Lung microvascular endothelial cell (primary cell): Measurements from ENCODE around the gene BLZF1. TPM values are rescaled to one million over a fixed set of nuclear protein-coding genes. Genes with fewer than 3 reads are reported as not detected.
A peak's percentile ranks its signal among the peaks of the same experiment; 100 is the strongest.
"Not testable (repeated sequence)": the region's sequence is repeated elsewhere in the genome, so short reads cannot be mapped to it uniquely, and the experiment has no call there.

Experiments
- DNase-seq, 2 donors: peaks; one replicate each; pipeline versions ENCODE4 v3.0.0 to v3.0.0-alpha.2; 2010; ENCODE audit warnings: low read depth in 2 of 2
- total RNA-seq: library from RNA; depleted of rRNA; stranded (reverse); fragments of >200 nt; gene quantifications from 2 replicates; pipeline ENCODE4 v1.2.1, GENCODE V29; 2014

The BLZF1 gene
- total RNA-seq: 9.6 and 14.1 TPM in 2 replicates

GRCh38 chr1:169367686-169368405 is at the start of gene BLZF1, which contains the start of gene NME7:
TSS of gene BLZF1 (plus strand) at chr1:169368195. CDS start at chr1:169369523, 1,328 bp downstream.
TSS of gene NME7 (minus strand) at chr1:169367797. CDS start at chr1:169367710, 87 bp downstream.
- peak; percentile 96 to 98 for DNase-seq

- no peak for DNase-seq
Measured at GRCh38 chr1:169318536-169319244, 49.3 kb upstream of the BLZF1 start.

- DNase-seq: peak in 1 of 2 donors; percentile 33
Measured at GRCh38 chr1:169321539-169321938, 46.5 kb upstream of the BLZF1 start.

DNA sequence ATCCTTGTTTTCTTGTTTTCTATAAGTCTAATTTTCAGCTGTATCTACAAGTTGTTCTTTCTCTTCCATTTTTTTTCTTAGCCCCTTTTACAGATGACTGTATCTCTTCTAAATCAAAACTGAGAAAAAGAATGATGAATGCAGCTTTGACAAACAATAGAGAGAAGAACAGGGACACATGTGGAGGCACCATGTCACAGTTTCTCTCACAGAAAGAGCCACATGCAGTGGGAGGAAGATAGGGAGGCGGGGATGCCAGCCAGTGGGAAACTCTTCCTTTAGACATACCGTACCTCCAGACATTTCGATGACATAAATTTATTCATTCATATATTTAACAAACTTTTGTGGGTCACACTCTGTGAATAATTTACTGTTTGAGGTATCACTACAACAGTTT is 45.9 kb upstream of the BLZF1 start:
- no peak for DNase-seq

DNA sequence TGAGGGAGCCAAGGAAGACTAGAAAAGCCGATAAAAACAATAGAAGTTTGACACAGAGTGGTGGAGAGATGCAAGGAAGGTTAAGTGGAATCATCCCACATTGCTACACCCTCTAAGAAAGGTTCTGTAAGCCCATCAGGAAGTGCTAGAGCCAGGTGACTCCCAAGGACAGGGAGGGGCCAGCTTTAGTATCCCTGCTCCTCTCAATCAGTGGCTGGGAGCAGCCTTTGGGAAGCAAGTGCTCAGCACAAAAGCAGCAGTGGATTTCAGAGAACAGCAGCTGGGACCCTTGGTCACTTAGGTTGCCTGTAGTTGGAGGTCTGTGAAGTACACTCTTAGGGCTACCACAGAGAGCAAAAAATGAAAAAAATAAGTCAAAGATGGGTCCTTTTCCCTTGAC is 42.9 kb upstream of the BLZF1 start:
- no peak for DNase-seq

- peak in 1 of 2 donors; percentile 45 for DNase-seq
Measured at GRCh38 chr1:169326261-169326955, 41.6 kb upstream of the BLZF1 start.

- DNase-seq: peak; percentile 77 to 79
Measured at GRCh38 chr1:169326956-169327268, 41.1 kb upstream of the BLZF1 start.

DNA sequence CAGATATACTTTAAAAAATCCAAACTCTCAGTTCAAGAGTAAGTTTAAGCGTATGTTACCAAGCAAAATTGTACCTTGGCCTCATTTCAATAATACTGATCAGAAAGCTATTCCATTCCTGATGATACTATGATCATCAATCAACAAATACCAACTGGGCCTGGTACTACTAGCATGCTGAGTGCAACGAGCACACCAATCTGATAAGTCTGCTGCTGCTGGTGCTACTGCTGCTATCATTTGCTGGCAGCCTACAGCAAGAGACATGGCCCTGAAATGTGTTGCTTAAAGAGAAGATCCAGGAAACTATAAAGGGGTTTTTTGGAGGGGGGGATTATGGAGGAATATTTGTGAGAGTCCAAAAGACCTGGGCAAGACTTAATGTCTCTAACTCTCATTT is 40.1 kb upstream of the BLZF1 start:
- DNase-seq: no peak

DNA sequence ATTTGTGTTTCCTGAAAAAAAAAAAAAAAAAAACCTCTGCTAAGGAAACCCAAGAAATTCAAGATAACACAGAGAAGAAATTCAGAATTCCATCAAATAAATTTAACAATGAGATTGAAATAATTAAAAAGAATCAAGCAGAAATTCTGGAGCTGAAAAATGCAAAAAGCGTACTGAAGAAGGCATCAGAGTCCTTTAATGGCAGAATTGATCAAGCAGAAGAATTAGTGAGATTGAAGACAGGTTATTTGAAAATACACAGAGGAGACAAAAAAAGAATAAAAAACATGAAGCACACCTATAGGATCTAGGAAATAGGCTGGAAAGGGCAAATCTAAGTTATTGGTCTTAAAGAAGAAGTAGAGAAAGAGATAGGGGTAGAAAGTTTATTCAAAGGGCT is 38.6 kb upstream of the BLZF1 start:
- DNase-seq: no peak

DNA sequence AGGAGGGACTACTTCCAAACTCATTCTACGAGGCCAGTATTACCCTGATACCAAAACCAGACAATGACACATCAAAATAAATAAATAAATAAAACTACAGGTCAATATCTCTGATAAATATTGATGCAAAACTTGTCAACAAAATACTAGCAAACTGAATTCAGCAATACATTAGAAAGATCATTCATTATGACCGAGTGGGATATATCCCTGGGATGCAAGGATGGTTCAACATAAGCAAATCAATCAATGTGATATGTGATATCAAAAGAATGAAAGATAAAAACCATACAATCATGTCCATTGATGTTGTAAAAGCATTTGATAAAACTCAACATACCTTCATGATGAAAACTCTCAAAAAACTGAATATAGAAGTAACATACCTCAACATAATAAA is 37.1 kb upstream of the BLZF1 start:
- DNase-seq: no peak

DNA sequence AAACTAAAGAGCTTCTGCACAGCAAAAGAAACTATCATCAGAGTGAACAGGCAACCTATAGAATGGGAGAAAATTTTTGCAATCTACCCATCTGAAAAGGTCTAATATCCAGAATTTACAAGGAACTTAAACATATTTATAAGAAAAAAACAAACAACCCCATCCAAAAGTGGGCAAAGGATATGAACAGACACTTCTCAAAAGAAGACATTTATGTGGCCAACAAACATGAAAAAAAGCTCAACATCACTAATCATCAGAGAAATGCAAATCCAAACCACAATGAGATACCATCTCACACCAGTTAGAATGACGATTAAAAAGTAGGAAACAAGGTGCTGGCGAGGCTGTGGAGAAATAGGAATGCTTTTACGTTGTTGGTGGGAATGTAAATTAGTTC is 33.3 kb upstream of the BLZF1 start:
- DNase-seq: not testable (repeated sequence)

- DNase-seq: not testable (repeated sequence)
Measured at GRCh38 chr1:169336947-169337715, 30.9 kb upstream of the BLZF1 start.

GRCh38 chr1:169338617-169339016 is 29.4 kb upstream of the BLZF1 start:
- no peak for DNase-seq

DNA sequence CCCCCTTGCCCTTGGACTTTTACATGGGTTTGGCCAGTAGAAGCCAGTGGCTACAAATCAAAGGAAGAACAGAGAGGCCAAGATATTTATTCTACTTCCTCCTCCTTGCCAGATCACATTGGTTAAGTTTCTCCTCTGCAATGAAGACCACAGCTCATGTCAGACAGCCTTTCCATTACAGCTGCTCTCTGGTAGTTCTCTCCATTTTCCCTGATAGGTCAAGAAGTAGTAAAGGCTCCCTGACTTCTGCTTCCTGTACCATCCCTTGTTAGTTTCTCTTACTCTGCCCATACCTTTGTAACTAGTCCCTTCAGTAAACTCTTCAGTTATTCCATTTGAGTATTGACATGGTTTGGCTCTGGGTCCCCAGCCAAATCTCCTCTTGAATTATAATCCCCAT is 28.2 kb upstream of the BLZF1 start:
- no peak for DNase-seq

DNA sequence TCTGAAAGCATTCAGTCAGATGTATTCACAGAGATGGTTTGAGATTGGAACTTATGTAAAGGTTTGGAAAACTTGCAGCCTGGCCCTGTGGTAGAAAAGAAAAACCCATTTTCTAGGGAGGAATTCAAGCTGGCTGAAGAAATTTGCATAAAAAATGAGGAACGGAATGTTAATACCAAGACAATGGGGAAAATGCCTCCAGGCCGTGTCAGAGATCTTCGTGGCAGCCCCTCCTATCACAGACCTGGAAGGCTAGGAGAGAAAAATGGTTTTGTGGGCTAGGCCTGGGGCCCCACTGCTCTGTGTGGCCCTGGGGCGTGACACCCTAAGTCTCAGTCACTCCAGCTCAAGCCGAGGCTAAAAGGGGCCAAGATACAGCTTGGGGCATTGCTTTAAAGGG is 27.1 kb upstream of the BLZF1 start:
- DNase-seq: no peak

- DNase-seq: not testable (repeated sequence)
Measured at GRCh38 chr1:169342096-169342495, 25.9 kb upstream of the BLZF1 start.

DNA sequence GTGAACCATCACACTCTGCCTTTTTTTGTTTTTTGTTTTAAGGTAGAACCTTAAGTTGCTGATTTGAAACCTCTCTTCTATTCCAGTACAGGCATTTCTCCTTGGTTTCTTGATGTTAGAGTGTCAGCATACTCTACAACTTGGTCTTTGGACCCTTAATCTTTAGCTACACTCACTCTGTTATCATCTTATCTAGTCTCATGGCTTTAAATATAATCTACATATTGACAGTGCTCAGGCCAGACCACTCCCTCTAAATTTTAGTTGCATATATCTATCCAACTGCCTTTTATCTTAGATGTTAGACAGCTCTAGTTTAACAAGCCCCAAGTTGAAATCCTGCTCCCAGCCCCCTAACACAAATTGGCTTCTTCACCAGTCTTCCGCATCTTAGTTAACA is 22.5 kb upstream of the BLZF1 start:
- no peak for DNase-seq

- DNase-seq: no peak
Measured at GRCh38 chr1:169346036-169346589, 21.9 kb upstream of the BLZF1 start.

- no peak for DNase-seq
Measured at GRCh38 chr1:169347688-169348382, 20.2 kb upstream of the BLZF1 start.

GRCh38 chr1:169348383-169349036 is 19.5 kb upstream of the BLZF1 start:
- peak; percentile 68 to 80 for DNase-seq
